ENCODE results near the gene SLC5A11.

Gene SLC5A11

GRCh38 chr16:24847358-24847664 lies 1.5 kb downstream of the SLC5A11 start:
- H3K79me2 ChIP-seq, result no peaks in the 10 kb centered on the region
- no peak overlapping the region for H3K27ac ChIP-seq
- H3K9me3 ChIP-seq (ENCODE audit: control insufficient read depth, low read length), result no peaks in the 10 kb centered on the region
- H3K4me1 ChIP-seq, result no peaks in the 10 kb centered on the region
- no peaks in the 10 kb centered on the region for H3K36me3 ChIP-seq (ENCODE audit: control insufficient read depth, insufficient read depth, low read length)
- TF ChIP-seq CTCF (IDR thresholded peaks at IDR 0.05), result no peak
- H3K27me3 ChIP-seq (ENCODE audit: control insufficient read depth, insufficient read depth, low read length), result no peaks in the 10 kb centered on the region
- H3K9ac ChIP-seq, result no peak overlapping the region
- H3K4me3 ChIP-seq (ENCODE audit: low read depth, low read length), result no peak overlapping the region
- no peak overlapping the region for H2AFZ ChIP-seq
- H3K4me2 ChIP-seq (ENCODE audit: low read length), result no peak overlapping the region

- Histone ChIP-seq H3K4me3 (ENCODE audit: low read depth, low read length) (no peak overlapping the region), H3K9me3 (ENCODE audit: control insufficient read depth, low read length) (no peaks in the 10 kb centered on the region), H3K36me3 (ENCODE audit: control insufficient read depth, insufficient read depth, low read length) (no peaks in the 10 kb centered on the region), H3K27me3 (ENCODE audit: control insufficient read depth, insufficient read depth, low read length) (no peaks in the 10 kb centered on the region), H3K4me2 (ENCODE audit: low read length) (no peak overlapping the region), H3K9ac (no peak overlapping the region), H3K79me2 (no peaks in the 10 kb centered on the region), H3K4me1 (no peaks in the 10 kb centered on the region), H2AFZ (no peak overlapping the region), H3K27ac (no peak overlapping the region)
- TF ChIP-seq CTCF (IDR thresholded peaks at IDR 0.05), result no peak
Measured at GRCh38 chr16:24848065-24848464, 2.3 kb downstream of the SLC5A11 start.

GRCh38 chr16:24849641-24850040 lies 3.9 kb downstream of the SLC5A11 start:
- H3K9me3 ChIP-seq (ENCODE audit: control insufficient read depth, low read length), result no peaks in the 10 kb centered on the region
- no peak for TF ChIP-seq CTCF (IDR thresholded peaks at IDR 0.05)
- H3K9ac ChIP-seq, result no peak overlapping the region
- no peaks in the 10 kb centered on the region for H3K79me2 ChIP-seq
- H3K27ac ChIP-seq, result no peak overlapping the region
- H3K36me3 ChIP-seq (ENCODE audit: control insufficient read depth, insufficient read depth, low read length), result no peaks in the 10 kb centered on the region
- no peaks in the 10 kb centered on the region for H3K4me1 ChIP-seq
- H3K4me2 ChIP-seq (ENCODE audit: low read length), result no peak overlapping the region
- no peak overlapping the region for H2AFZ ChIP-seq
- H3K27me3 ChIP-seq (ENCODE audit: control insufficient read depth, insufficient read depth, low read length), result no peaks in the 10 kb centered on the region
- no peak overlapping the region for H3K4me3 ChIP-seq (ENCODE audit: low read depth, low read length)

GRCh38 chr16:24850289-24850938 lies 4.7 kb downstream of the SLC5A11 start:
- Histone ChIP-seq H3K4me2 (ENCODE audit: low read length) (no peak overlapping the region), H3K4me1 (no peaks in the 10 kb centered on the region), H3K36me3 (ENCODE audit: control insufficient read depth, insufficient read depth, low read length) (no peaks in the 10 kb centered on the region), H2AFZ (no peak overlapping the region), H3K27ac (no peak overlapping the region), H3K4me3 (ENCODE audit: low read depth, low read length) (no peak overlapping the region), H3K79me2 (no peaks in the 10 kb centered on the region), H3K9me3 (ENCODE audit: control insufficient read depth, low read length) (no peaks in the 10 kb centered on the region), H3K27me3 (ENCODE audit: control insufficient read depth, insufficient read depth, low read length) (no peaks in the 10 kb centered on the region), H3K9ac (no peak overlapping the region)
- TF ChIP-seq CTCF (IDR thresholded peaks at IDR 0.05), result no peak

GRCh38 chr16:24851700-24852099 lies 5.9 kb downstream of the SLC5A11 start:
- Histone ChIP-seq H3K9ac (no peak overlapping the region), H3K9me3 (ENCODE audit: control insufficient read depth, low read length) (no peaks in the 10 kb centered on the region), H3K79me2 (no peaks in the 10 kb centered on the region), H2AFZ (no peak overlapping the region), H3K27ac (no peak overlapping the region), H3K4me3 (ENCODE audit: low read depth, low read length) (no peak overlapping the region), H3K27me3 (ENCODE audit: control insufficient read depth, insufficient read depth, low read length) (no peaks in the 10 kb centered on the region), H3K4me1 (no peaks in the 10 kb centered on the region), H3K36me3 (ENCODE audit: control insufficient read depth, insufficient read depth, low read length) (no peaks in the 10 kb centered on the region), H3K4me2 (ENCODE audit: low read length) (no peak overlapping the region)
- no peak for TF ChIP-seq CTCF (IDR thresholded peaks at IDR 0.05)

All from parathyroid adenoma (tissue), 2 donors.